CD4-positive, alpha-beta T cell treated with Interleukin-1 beta for 1 hour (primary cell): Measurements from ENCODE around the gene ZNF586.
A peak's percentile ranks its signal among the peaks of the same experiment; 100 is the strongest.
"Not testable (repeated sequence)": the region's sequence is repeated elsewhere in the genome, so short reads cannot be mapped to it uniquely, and the experiment has no call there.

Experiments
- DNase-seq, 2 donors: peaks; one replicate each; pipeline ENCODE4 v3.0.0-alpha.2; 2020 to 2022

The ZNF586 gene

DNA sequence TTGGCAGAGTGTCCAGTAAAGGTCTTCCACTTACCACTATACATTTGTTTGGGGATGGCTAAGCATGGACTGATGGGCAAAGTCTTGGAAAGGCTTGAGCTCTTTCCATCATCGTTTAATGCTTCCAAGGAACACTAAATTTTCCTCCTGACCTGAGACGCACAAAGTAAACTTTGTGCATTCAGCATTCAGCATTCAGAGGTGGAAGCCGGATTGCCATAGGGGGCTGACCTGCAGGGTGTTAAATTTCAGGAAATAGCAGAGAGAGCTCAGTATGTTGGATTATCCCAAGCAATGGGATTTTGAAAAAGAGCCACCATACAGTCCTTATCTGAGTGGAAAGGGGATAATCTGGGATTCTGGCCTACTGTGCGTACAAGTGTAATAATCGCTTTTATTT, 31.2 kb downstream of the ZNF586 start:
- no peak for DNase-seq

DNA sequence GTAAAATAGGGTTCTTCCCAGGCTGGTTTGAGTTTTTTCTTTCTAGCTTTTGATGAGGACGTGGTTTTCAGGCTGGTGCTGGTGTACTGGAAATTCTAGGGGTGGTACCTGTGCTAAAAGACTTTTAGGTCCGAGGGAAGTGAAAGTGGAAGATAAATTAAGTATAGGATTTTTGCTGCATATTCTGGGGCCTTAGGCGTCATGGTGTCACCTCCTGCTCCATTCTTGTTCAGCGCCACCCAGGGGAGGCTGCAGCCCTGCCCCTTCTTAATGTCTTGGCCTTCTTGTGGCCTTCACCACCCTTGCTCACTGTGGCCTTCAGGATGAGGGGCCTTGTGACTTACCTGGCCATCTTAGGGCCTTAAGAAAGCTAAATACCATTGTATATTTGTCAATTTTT, 32.8 kb downstream of the ZNF586 start:
- no peak for DNase-seq

DNA sequence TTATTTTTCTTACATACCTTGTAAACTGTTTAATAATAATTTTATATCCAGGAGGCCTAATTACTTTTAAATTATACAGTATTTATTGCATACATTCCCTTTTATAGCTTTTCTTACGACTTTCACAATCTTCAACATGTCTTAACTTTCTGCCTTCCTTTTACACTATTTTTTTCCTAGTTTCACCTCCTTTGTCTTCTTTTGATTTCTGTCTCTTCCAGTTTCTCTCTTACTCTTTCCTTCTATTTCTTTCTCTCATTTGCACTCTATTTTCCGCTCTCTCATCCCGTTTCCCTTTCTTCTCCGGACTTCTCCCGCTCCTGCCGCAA, 33.8 kb downstream of the ZNF586 start:
- DNase-seq, result no peak

DNA sequence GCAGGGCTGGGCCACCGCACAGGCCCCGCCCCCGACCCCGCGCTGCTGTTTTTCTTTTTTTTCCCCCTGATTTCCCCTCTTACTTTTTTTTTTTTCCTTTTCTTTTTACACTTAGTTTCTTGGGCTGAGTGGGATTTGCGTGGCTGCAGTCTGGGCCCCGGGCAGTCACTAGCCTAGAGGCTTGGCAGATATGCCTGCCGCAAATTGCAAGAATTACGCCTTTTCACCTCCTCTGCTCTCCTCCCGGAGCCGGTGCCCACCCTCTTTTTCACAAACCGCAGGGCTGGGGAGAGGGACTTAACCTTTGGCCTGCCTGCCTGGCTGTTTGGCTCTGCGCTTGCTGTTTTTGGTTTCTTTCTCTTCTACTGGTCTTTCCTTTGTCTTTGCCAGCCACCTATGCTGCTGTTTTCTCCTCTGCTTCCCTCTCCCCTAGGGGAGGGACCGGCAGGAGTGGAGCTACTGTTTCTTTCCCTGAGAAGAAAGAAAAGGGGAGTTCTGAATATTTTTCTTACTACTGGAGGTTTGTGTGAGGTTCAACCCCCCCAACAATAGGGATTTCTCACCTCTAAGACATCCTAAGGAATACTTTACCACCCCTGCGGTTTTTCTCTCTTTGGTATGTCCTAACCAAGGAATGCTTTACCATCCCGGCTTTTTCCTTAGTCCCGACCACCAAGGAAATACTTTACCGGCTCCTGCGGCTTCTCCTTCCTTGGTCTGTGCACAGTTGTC, 34.3 kb downstream of the ZNF586 start:
- DNase-seq, result no peak

- no peak for DNase-seq
Measured at GRCh38 chr19:57807541-57807940, 38.1 kb downstream of the ZNF586 start.

- DNase-seq, result not testable (repeated sequence)
Measured at GRCh38 chr19:57810410-57811295, 41.2 kb downstream of the ZNF586 start.

DNA sequence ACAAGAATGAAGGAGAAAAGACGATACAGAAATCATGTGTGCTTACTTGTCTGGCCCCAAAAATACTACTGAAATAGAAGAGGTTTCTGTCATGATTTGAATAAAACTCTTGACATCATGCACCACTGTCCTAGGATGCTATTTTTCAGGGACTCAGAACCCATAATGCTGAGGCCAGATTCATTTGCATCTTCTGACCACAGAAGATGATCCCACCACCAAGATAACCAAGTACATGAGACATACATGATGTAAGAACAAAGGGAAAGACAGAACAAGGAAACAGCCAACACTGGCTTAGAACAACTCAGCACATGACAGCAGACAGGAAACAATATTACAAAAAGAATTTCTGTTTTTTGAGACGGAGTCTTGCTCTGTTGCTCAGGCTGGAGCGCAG, 42.8 kb downstream of the ZNF586 start:
- DNase-seq, result no peak

- not testable (repeated sequence) for DNase-seq
Measured at GRCh38 chr19:57812975-57813820, 43.7 kb downstream of the ZNF586 start.

DNA sequence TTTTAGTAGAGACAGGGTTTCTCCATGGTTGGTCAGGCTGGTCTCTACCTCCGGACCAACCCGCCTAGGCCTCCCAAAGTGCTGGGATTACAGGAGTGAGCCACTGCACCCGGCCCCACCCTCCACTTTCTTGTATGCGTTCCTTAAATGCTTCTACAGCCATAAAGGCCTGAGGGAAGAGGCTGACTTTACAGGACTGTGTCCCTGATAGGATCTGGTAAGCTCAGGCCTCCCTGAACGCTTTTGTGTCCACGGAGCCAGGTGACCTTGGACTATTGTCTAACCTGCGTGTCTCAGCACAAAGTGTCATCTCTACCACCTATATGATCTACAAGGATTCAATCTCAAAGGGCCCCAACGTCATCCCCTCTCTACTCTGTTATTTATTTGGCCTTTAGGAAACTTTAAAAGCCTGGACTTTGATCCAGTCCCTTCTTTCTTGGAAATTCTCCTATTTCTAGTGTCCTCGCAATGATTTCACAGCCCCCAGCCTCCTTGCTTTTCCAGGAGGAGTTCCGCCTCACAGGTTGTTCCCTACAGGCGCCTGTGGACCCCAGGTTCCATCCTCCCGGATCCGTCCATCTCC, 44.5 kb downstream of the ZNF586 start:
- DNase-seq, result no peak

DNA sequence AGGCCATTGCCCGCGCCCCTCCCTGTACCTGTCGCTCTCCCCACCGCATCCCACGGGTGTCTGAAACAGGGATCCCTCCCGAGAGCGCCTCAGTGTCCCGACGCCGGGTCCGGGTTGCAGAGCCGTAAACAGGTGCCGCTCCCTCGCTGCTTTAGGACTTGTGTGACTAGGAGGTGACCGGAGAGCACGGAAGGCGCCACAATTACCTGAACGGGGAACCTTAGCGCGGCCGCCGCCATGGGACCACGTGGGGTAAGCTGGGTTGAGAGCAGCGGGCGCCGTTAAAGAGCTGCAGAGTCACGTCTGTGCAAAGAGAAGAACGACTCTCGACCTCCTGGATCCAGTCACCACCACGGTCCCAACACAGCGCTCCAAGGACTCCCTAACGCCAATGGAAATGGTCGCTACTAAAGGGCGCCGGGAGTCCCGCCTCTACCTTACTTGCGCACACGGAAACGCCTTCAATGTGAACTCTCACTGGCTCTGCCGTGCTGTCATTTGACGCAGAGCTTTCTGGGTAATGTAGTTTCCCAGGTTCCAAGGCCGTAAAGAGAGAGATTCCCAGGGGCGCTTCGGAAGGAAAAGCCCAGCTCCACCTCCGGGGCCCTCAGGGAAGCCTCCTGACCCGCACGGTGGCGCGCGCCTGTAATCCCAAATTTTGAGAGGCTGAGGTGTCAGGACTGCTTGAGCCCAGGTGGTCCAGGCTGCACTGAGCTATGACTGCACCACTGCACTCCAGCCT, 45.2 kb downstream of the ZNF586 start, which contains the start of gene ZNF552:
TSS of gene ZNF552 (minus strand) at position 409 of the 742 bp plus-strand sequence. CDS start at position 239, 170 bp downstream.
- DNase-seq, result peak; percentile 83 to 84

DNA sequence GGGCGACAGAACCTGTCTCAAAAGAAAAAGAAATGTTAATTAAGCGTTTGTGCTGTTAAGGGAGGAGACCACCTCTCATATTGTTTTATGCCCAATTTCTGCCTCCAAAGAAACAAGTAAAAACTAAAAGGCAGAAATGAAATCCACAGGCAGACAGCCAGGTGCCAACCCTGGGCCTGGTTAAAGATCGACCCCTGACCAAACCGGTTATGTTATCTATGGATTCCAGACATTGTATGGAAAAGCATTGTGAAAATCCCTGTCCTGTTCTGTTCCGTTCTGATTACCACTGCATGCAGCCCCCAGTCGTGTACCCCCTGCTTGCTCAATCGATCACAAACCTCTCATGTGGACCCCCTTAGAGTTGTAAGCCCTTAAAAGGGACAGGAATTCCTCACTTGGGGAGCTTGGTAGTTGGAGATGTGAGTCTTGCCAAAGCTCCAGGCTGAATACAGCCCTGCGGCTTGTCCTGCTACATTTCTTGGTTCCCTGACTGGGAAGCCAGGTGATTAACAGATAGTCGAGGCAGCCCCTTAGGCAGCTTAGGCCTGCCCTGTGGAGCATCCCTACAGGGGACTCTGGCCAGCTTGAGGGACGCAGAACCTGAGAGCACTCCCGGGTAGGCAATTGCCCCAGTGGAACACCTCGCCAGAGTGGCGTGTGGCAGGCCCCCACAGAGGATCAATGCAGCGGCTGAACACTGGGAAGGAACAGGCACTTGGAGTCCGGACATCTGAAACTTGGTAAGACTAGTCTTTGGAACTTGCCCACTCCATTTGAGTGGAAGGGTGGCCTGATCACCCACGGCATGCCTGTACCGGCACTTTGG, 46.0 kb downstream of the ZNF586 start:
- no peak for DNase-seq

- no peak for DNase-seq
Measured at GRCh38 chr19:57816652-57817051, 47.2 kb downstream of the ZNF586 start.

DNA sequence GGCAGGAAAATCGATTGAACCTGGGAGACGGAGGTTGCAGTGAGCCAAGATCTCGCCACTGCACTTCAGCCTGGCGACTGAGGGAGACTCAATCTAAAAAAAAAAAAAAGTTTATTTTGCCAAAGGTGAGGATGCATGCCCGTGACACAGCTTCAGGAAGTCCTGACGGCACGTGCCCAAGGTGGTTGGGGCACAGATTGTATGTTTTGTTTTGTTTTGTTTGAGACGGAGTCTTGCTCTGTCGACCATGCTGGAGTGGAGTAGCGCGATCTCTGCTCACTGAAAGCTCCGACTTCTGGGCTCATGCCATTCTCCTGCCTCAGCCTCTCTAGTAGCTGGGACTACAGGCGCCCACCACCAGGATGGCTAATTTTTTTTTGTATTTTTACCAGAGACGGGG, 48.5 kb downstream of the ZNF586 start:
- DNase-seq, result no peak

GRCh38 chr19:57818378-57818777, 48.9 kb downstream of the ZNF586 start:
- no peak for DNase-seq

- peak; percentile 86 to 89 for DNase-seq
Measured at GRCh38 chr19:57819475-57820148, 50.1 kb downstream of the ZNF586 start.

DNA sequence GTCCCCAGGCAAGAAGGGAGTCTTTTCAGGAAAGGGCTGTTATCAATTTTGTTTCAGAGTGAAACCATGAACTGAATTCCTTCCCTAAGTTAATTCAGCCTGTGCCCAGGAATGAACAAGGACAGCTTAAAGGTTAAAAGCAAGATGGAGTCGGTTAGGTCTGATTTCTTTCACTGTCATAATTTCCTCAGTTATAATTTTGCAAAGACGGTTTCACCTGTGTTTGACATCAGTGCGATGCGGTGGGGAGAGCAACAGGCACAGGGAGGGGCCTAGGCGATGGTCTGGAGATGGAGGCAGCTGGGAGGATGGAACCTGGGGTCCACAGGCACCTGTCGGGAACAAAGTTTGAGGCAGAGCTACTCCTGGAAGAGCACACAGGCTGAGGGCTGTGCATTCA, 51.1 kb downstream of the ZNF586 start:
- DNase-seq, result no peak

DNA sequence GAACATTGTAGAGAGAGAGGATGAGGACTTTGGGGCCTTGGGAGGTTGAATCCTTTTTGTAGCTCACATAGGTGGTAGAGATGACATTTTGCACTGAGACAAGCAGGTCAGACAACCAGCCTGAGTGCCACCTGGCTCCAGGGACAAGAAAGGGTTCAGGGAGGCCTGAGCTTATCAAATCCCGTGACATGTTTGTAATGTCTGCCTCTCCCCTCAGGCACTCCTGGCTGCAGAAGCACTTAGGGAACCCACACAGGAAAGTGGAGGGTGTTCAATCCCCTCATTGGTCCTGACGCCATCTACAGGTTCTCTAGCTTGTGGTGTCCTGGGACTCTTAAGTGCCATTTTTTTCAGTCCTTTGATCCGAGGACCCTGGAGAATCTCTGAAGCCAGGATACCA, 51.6 kb downstream of the ZNF586 start:
- DNase-seq, result not testable (repeated sequence)

GRCh38 chr19:57821501-57821900, 52.0 kb downstream of the ZNF586 start:
- not testable (repeated sequence) for DNase-seq

GRCh38 chr19:57823155-57823554, 53.7 kb downstream of the ZNF586 start:
- DNase-seq, result not testable (repeated sequence)

GRCh38 chr19:57823608-57824007, 54.1 kb downstream of the ZNF586 start:
- not testable (repeated sequence) for DNase-seq
